Keratinocyte (primary cell): Measurements from ENCODE around the gene DIS3L2.

Source experiments
- EZH2 ChIP-seq: IDR thresholded peaks from one replicate; pipeline ENCODE4 v1.6.1; 2012; ENCODE audit warnings: inconsistent platforms, mild to moderate bottlenecking, low read length, moderate library complexity
- TF ChIP-seq, protein P1 (sequence below), 3 experiments: IDR thresholded peaks in 1 of 3; conservative IDR thresholded peaks in 1 of 3; optimal IDR thresholded peaks in 1 of 3; 2 replicates in 2 of 3; 3 replicates in 1 of 3; pipeline versions ENCODE3 to v1.5.1; 2011; ENCODE audit warnings: low read length in 3 of 3, mild to moderate bottlenecking in 3 of 3, moderate library complexity in 2 of 3, control low read depth in 1 of 3, inconsistent platforms in 1 of 3; ENCODE audit not compliant: insufficient read depth in 2 of 3; ENCODE audit errors: extremely low read depth in 1 of 3

DNA sequence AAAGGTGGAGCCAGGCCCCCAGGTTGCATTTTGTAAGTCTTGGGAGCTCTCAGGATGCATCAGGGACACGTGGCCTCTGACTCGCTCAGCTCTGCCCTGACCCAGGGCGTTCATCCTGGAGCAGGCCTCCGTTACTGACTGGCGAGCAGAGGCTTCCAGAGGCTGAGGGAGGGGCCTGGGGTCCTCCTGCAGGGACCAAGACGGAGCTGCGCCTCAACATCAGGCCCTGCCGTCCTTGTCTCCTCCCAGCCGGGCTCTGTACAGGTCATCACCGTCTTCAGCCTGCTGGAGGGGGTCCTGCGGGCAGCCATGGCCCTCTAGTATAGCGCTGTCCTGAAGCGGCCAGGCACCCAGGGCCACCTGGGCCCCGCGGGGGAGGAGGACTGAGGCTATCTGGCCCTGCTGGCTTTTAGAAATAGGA, 406.8 kb downstream of the DIS3L2 start:
- TF ChIP-seq, protein P1, sequence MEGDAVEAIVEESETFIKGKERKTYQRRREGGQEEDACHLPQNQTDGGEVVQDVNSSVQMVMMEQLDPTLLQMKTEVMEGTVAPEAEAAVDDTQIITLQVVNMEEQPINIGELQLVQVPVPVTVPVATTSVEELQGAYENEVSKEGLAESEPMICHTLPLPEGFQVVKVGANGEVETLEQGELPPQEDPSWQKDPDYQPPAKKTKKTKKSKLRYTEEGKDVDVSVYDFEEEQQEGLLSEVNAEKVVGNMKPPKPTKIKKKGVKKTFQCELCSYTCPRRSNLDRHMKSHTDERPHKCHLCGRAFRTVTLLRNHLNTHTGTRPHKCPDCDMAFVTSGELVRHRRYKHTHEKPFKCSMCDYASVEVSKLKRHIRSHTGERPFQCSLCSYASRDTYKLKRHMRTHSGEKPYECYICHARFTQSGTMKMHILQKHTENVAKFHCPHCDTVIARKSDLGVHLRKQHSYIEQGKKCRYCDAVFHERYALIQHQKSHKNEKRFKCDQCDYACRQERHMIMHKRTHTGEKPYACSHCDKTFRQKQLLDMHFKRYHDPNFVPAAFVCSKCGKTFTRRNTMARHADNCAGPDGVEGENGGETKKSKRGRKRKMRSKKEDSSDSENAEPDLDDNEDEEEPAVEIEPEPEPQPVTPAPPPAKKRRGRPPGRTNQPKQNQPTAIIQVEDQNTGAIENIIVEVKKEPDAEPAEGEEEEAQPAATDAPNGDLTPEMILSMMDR (optimal IDR thresholded peaks at IDR 0.05 in 1 of 3, IDR thresholded peaks at IDR 0.05 in 1 of 3, conservative IDR thresholded peaks at IDR 0.05 in 1 of 3; ENCODE audit: extremely low read depth in 1 of 3, insufficient read depth in 2 of 3, low read length in 3 of 3) = no peak
- no peak for TF ChIP-seq EZH2
